H1 (cell line): ENCODE results near the gene PID1. TPM values are rescaled to one million over a fixed set of nuclear protein-coding genes. Genes with fewer than 3 reads are reported as not detected.

Experiments
- CTCF ChIA-PET: fragments of 300-600 bp; sonication (Branson Sonifier 250); formaldehyde crosslinking; loops from one replicate; lab custom pipeline; 2021; ENCODE audit not compliant: partially characterized antibody; lab: Charles Lee
- POLR2A ChIA-PET: fragments of 300-600 bp; sonication (Branson Sonifier 250); formaldehyde crosslinking; loops from one replicate; lab custom pipeline; 2021; ENCODE audit warnings: inconsistent platforms; ENCODE audit not compliant: partially characterized antibody; lab: Charles Lee
- DNase-seq, 2 experiments: peaks; one replicate each; pipeline versions ENCODE4 v3.0.0 to v3.0.0-alpha.2; 2010 to 2022; ENCODE audit warnings: low spot score in 2 of 2, low read depth in 1 of 2, mixed read lengths in 1 of 2
- FAIRE-seq: peaks from 2 replicates; lab custom pipeline; 2011; peaks lifted over from hg19 to GRCh38; lab: Jason Lieb, UNC
- H2AFZ ChIP-seq: 2 replicates; pipeline ENCODE4 v1.8.1; 2012; ENCODE audit warnings: low read length, inconsistent platforms
- H2AK5ac ChIP-seq: 2 replicates; pipeline ENCODE4 v1.6.1; 2013; ENCODE audit warnings: low read depth, low read length
- H2BK120ac ChIP-seq: replicated peaks from 2 replicates; pipeline ENCODE3; 2013; ENCODE audit warnings: low read depth, low read length, inconsistent platforms
- H2BK12ac ChIP-seq: 2 replicates; pipeline ENCODE4 v1.6.1; 2013; ENCODE audit warnings: low read depth, low read length
- H2BK15ac ChIP-seq: 2 replicates; pipeline ENCODE4 v1.6.1; 2013; ENCODE audit warnings: low read length
- H2BK20ac ChIP-seq: 2 replicates; pipeline ENCODE4 v1.6.1; 2013; ENCODE audit warnings: low read length
- H2BK5ac ChIP-seq: 2 replicates; pipeline ENCODE4 v1.6.1; 2013; ENCODE audit warnings: low read depth, low read length
- H3K14ac ChIP-seq: 2 replicates; pipeline ENCODE4 v1.6.1; 2013; ENCODE audit warnings: inconsistent platforms; ENCODE audit not compliant: insufficient read length
- H3K18ac ChIP-seq: 2 replicates; pipeline ENCODE4 v1.6.1; 2013; ENCODE audit warnings: low read length; ENCODE audit errors: extremely low read depth
- H3K23ac ChIP-seq: 2 replicates; pipeline ENCODE4 v1.6.1; 2013; ENCODE audit warnings: inconsistent platforms; ENCODE audit not compliant: insufficient read length
- H3K23me2 ChIP-seq: 2 replicates; pipeline ENCODE4 v1.6.1; 2013; ENCODE audit warnings: low read depth, low read length
- H3K27ac ChIP-seq: 2 replicates; pipeline ENCODE4 v1.6.1; 2011; ENCODE audit warnings: low read depth, low read length, inconsistent platforms
- H3K27me3 ChIP-seq, 4 experiments: replicated peaks in 1 of 4; 1 replicate in 1 of 4; 2 replicates in 3 of 4; pipeline versions ENCODE4 v1.6.1 to v1.8.1; 2011 to 2013; ENCODE audit warnings: low read length in 3 of 4, mild to moderate bottlenecking in 3 of 4, inconsistent platforms in 2 of 4, mixed read lengths in 2 of 4, moderate library complexity in 1 of 4; ENCODE audit not compliant: control insufficient read depth in 3 of 4, insufficient read depth in 3 of 4; ENCODE audit errors: extremely low read depth in 1 of 4
- H3K36me3 ChIP-seq, 4 experiments: 2 replicates each; pipeline versions ENCODE4 v1.6.1 to v1.8.1; 2011 to 2013; ENCODE audit warnings: mild to moderate bottlenecking in 4 of 4, low read length in 3 of 4, moderate library complexity in 2 of 4, control low read depth in 1 of 4, inconsistent platforms in 1 of 4; ENCODE audit not compliant: insufficient read depth in 4 of 4, control insufficient read depth in 2 of 4
- H3K4ac ChIP-seq: replicated peaks from 2 replicates; pipeline ENCODE3; 2013; ENCODE audit warnings: low read length, low read depth, mixed read lengths, inconsistent platforms; ENCODE audit not compliant: insufficient read length
- H3K4me1 ChIP-seq, 4 experiments: replicated peaks in 1 of 4; 1 replicate in 1 of 4; 2 replicates in 3 of 4; pipeline versions ENCODE4 v1.6.1 to v1.8.1; 2011 to 2013; ENCODE audit warnings: low read length in 3 of 4, inconsistent platforms in 2 of 4, mixed read lengths in 1 of 4; ENCODE audit not compliant: insufficient read depth in 4 of 4, control insufficient read depth in 3 of 4
- H3K4me2 ChIP-seq, 2 experiments: 2 replicates each; pipeline versions ENCODE4 v1.6.1 to v1.8.1; 2011 to 2013; ENCODE audit warnings: low read depth in 2 of 2, low read length in 2 of 2, control low read depth in 1 of 2, inconsistent platforms in 1 of 2, mild to moderate bottlenecking in 1 of 2; ENCODE audit not compliant: insufficient read depth in 1 of 2
- H3K4me3 ChIP-seq, 4 experiments: fragments of 200-600, 300-600 bp in 1 of 4; sonication (generic), shearing (Covaris generic), sonication (Bioruptor Twin) in 1 of 4; 2 replicates each; pipeline versions ENCODE4 v1.5.1 to v1.8.1; 2011 to 2016; ENCODE audit warnings: low read length in 4 of 4, low read depth in 3 of 4, control low read depth in 2 of 4, inconsistent platforms in 2 of 4, mild to moderate bottlenecking in 2 of 4, mixed read lengths in 1 of 4, moderate library complexity in 1 of 4; ENCODE audit not compliant: insufficient read depth in 2 of 4; ENCODE audit errors: extremely low read depth in 1 of 4
- H3K56ac ChIP-seq: replicated peaks from 2 replicates; pipeline ENCODE3; 2013; ENCODE audit warnings: low read depth, mild to moderate bottlenecking, mixed read lengths, low read length, inconsistent platforms; ENCODE audit not compliant: insufficient read length
- H3K79me1 ChIP-seq: 2 replicates; pipeline ENCODE4 v1.6.1; 2013; ENCODE audit warnings: low read depth, low read length, control low read depth
- H3K79me2 ChIP-seq, 2 experiments: 2 replicates each; pipeline versions ENCODE4 v1.6.1 to v1.8.1; 2012 to 2013; ENCODE audit warnings: low read length in 2 of 2, mild to moderate bottlenecking in 2 of 2, inconsistent platforms in 1 of 2; ENCODE audit not compliant: insufficient read depth in 2 of 2, control insufficient read depth in 1 of 2
- H3K9ac ChIP-seq, 4 experiments: replicated peaks in 1 of 4; 1 replicate in 1 of 4; 2 replicates in 3 of 4; pipeline versions ENCODE4 v1.6.1 to v1.8.1; 2011 to 2013; ENCODE audit warnings: low read depth in 3 of 4, low read length in 3 of 4, control low read depth in 2 of 4, mild to moderate bottlenecking in 2 of 4, moderate library complexity in 2 of 4, inconsistent platforms in 1 of 4; ENCODE audit errors: extremely low read depth in 1 of 4
- H3K9me3 ChIP-seq, 2 experiments: 2 replicates each; pipeline versions ENCODE4 v1.6.1 to v1.8.1; 2012 to 2013; ENCODE audit warnings: mild to moderate bottlenecking in 2 of 2, moderate library complexity in 2 of 2, control low read depth in 1 of 2, inconsistent platforms in 1 of 2, low read depth in 1 of 2, low read length in 1 of 2, mixed read lengths in 1 of 2; ENCODE audit not compliant: insufficient read depth in 2 of 2
- H4K20me1 ChIP-seq, 2 experiments: replicated peaks in 1 of 2; 2 replicates each; pipeline versions ENCODE3 to v1.8.1; 2011 to 2013; ENCODE audit warnings: inconsistent platforms in 2 of 2, low read length in 2 of 2, mild to moderate bottlenecking in 1 of 2; ENCODE audit not compliant: insufficient read depth in 2 of 2, control insufficient read depth in 1 of 2
- H4K5ac ChIP-seq: 2 replicates; pipeline ENCODE4 v1.6.1; 2013; ENCODE audit warnings: low read length, low read depth, mixed read lengths, inconsistent platforms; ENCODE audit not compliant: insufficient read length
- H4K8ac ChIP-seq: 2 replicates; pipeline ENCODE4 v1.8.0; 2013; ENCODE audit warnings: mild to moderate bottlenecking, moderate library complexity, low read length, inconsistent platforms; ENCODE audit not compliant: insufficient read depth; ENCODE audit errors: extremely low read depth
- H4K91ac ChIP-seq: replicated peaks from 2 replicates; pipeline ENCODE3; 2013; ENCODE audit warnings: low read length, mixed read lengths, inconsistent platforms; ENCODE audit not compliant: insufficient read length
- CBX8 ChIP-seq: fragments of 300-800, 300-1000 bp; sonication (generic); IDR thresholded peaks from 2 replicates; pipeline ENCODE4 v1.7.1; 2016; ENCODE audit warnings: low read depth, low read length, borderline replicate concordance
- CTBP2 ChIP-seq: IDR thresholded peaks from 2 replicates; pipeline ENCODE4 v1.7.0; 2011; ENCODE audit warnings: borderline replicate concordance, mild to moderate bottlenecking, moderate library complexity, mixed read lengths, low read length; ENCODE audit not compliant: insufficient read depth, insufficient read length
- CTCF ChIP-seq, 3 experiments: IDR thresholded peaks; 1 replicate in 2 of 3; 2 replicates in 1 of 3; pipeline versions ENCODE4 v1.5.1 to v1.6.1; 2011; ENCODE audit warnings: low read length in 3 of 3, mild to moderate bottlenecking in 3 of 3, inconsistent platforms in 2 of 3, low read depth in 1 of 3, moderate library complexity in 1 of 3; ENCODE audit not compliant: insufficient read depth in 1 of 3; ENCODE audit errors: control extremely low read depth in 1 of 3
- E2F6 ChIP-seq: IDR thresholded peaks from 2 replicates; pipeline ENCODE4 v1.6.1; 2012; ENCODE audit warnings: inconsistent platforms
- HDAC2 ChIP-seq, 2 experiments: fragments of 300-600 bp in 1 of 2; sonication (generic) in 1 of 2; IDR thresholded peaks; 2 replicates each; pipeline ENCODE4 v1.6.1; 2011 to 2012; ENCODE audit warnings: low read depth in 2 of 2, low read length in 2 of 2, mild to moderate bottlenecking in 2 of 2, moderate library complexity in 2 of 2, borderline replicate concordance in 1 of 2, inconsistent platforms in 1 of 2
- HDAC6 ChIP-seq: IDR thresholded peaks from one replicate; pipeline ENCODE4 v1.7.1; 2012; ENCODE audit warnings: low read depth, mild to moderate bottlenecking, inconsistent platforms, low read length, moderate library complexity
- JUND ChIP-seq: IDR thresholded peaks from 2 replicates; pipeline ENCODE4 v1.6.1; 2011; ENCODE audit warnings: mild to moderate bottlenecking, improper control_type of control experiment, low read length
- MAX ChIP-seq: IDR thresholded peaks from 2 replicates; pipeline ENCODE4 v1.6.1; 2012; ENCODE audit warnings: inconsistent platforms
- WGBS, 2 experiments: shearing (Covaris generic) in 1 of 2; methylation state at CpG; one replicate each; pipeline versions ENCODE4 v1.1.6 to v1.1.7; 2013 to 2015; ENCODE audit warnings: low lambda C conversion rate in 2 of 2, mixed read lengths in 2 of 2, inconsistent platforms in 1 of 2, low coverage in 1 of 2, missing lambda C conversion rate in 1 of 2; ENCODE audit not compliant: insufficient replicate concordance in 2 of 2, insufficient coverage in 1 of 2, insufficient read length in 1 of 2; ENCODE audit errors: extremely low coverage in 1 of 2, missing lambda C conversion rate in 1 of 2; 5-methylcytosine and 5-hydroxymethylcytosine counted together
- polyA plus RNA-seq, 7 experiments: library from polyadenylated mRNA; depleted of rRNA in 3 of 7; stranded (reverse) in 5 of 7; unstranded in 2 of 7; fragments of >200 nt in 5 of 7; fragments of 200-250 nt in 2 of 7; gene quantifications; 1 replicate in 5 of 7; 2 replicates in 1 of 7; 4 replicates in 1 of 7; pipeline versions ENCODE4 v1.2.1 to v1.2.3, GENCODE V29; 2011 to 2013; ENCODE audit warnings: missing spikeins in 2 of 7, mixed read lengths in 2 of 7
- total RNA-seq: library from RNA; stranded (reverse); fragmentation: NEBNext Ultra II Directional; extraction: Animal tissue kit (Norgen Biotek cat#: 25700); gene quantifications from 2 replicates; pipeline ENCODE4 v1.2.1, GENCODE V29; 2021
- TF ChIP-seq, protein P1 (sequence below): IDR thresholded peaks from 2 replicates; pipeline ENCODE4 v1.6.1; 2011; ENCODE audit warnings: low read length, improper control_type of control experiment

The PID1 gene
- total and polyA plus RNA-seq, 2 of the 8 experiments (the other 6 are each of a cell fraction or from before 2014, with no cell fraction given), result 1.5 to 3.3 TPM

DNA sequence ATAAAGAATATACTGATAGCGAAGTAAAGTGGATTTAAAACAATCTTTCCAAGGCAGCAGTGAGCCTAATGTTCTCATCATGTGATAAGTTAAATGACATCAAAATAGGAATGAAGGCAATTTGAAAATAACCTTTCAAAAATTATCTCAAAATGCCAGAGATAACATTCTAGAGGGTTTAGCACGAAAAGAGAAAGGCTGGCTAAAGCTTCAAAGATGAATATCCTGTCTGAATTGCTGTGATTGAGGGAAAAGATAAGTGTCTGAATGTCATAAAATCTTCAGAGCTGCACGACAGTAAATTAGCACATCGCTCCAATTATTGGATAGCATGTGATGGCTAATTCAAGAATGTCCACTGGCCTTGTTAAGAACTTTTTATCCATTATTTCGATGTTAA, 159.3 kb downstream of the PID1 start:
- CTCF ChIA-PET, result no interaction called here
- TF ChIP-seq MAX (no peak), HDAC2 (IDR thresholded peaks at IDR 0.05; ENCODE audit: borderline replicate concordance in 1 of 2, low read depth in 2 of 2, low read length in 2 of 2) (no peak), HDAC6 (no peak), CTCF (IDR thresholded peaks at IDR 0.05; ENCODE audit: control extremely low read depth in 1 of 3, insufficient read depth in 1 of 3, low read depth in 1 of 3, low read length in 3 of 3) (no peak), CTBP2 (no peak), E2F6 (no peak), CBX8 (no peak), JUND (no peak)
- TF ChIP-seq, protein P1, sequence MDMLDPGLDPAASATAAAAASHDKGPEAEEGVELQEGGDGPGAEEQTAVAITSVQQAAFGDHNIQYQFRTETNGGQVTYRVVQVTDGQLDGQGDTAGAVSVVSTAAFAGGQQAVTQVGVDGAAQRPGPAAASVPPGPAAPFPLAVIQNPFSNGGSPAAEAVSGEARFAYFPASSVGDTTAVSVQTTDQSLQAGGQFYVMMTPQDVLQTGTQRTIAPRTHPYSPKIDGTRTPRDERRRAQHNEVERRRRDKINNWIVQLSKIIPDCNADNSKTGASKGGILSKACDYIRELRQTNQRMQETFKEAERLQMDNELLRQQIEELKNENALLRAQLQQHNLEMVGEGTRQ, result no peak

More for the DNA sequence above, 159.3 kb downstream of the PID1 start:
- Histone ChIP-seq H2BK20ac (no peak overlapping the region), H2AFZ (no peak overlapping the region), H2BK5ac (no peak overlapping the region), H4K91ac (no peak overlapping the region), H2BK15ac (no peak overlapping the region), H3K27ac (no peak overlapping the region), H3K56ac (no peak overlapping the region), H3K79me1 (no peaks in the 10 kb centered on the region), H3K9ac (no peak overlapping the region), H4K5ac (no peak overlapping the region), H4K20me1 (no peaks in the 10 kb centered on the region), H3K4me2 (no peak overlapping the region), H3K36me3 (no peaks in the 10 kb centered on the region), H3K4me3 (no peak overlapping the region), H3K14ac (no peak overlapping the region), H2AK5ac (no peak overlapping the region), H3K27me3 (no peaks in the 10 kb centered on the region), H4K8ac (no peak overlapping the region), H3K18ac (no peak overlapping the region), H3K23me2 (no peaks in the 10 kb centered on the region; the same call in 1 of the 2 replicates), H3K23ac (no peak overlapping the region), H3K4me1 (no peaks in the 10 kb centered on the region), H3K79me2 (no peaks in the 10 kb centered on the region), H3K9me3 (no peaks in the 10 kb centered on the region), H2BK12ac (no peak overlapping the region), H2BK120ac (no peak overlapping the region), H3K4ac (no peak overlapping the region)
- POLR2A ChIA-PET, result no interaction called here
- no peak for DNase-seq
- WGBS, 2 experiments, result 91% methylated on average over 5 of the region's 5 CpGs; no CpG with 5 or more reads in 1 of the 2 experiments
- no peak for FAIRE-seq
